Gastrocnemius medialis (tissue), 4 donors: Measurements from ENCODE around the gene GALNT14. TPM values are rescaled to one million over a fixed set of nuclear protein-coding genes. Genes with fewer than 3 reads are reported as not detected.

Experiments used
- ATAC-seq, 2 donors: fragments of 150-250 bp; one replicate each; pipeline ENCODE4 v1.9.1; 2016
- DNase-seq, 2 donors: peaks; one replicate each; pipeline ENCODE4 v3.0.0-alpha.2; 2019
- H3K27ac ChIP-seq, 4 donors: fragments of 200-600 bp; sonication (generic); 1 replicate in 1 of 4; 2 replicates in 3 of 4; pipeline ENCODE4 v1.5.1; 2016 to 2018; ENCODE audit warnings: mild to moderate bottlenecking in 2 of 4, moderate library complexity in 1 of 4
- H3K27me3 ChIP-seq, 3 donors: fragments of 200-600 bp; sonication (generic) in 2 of 3; 1 replicate in 1 of 3; 2 replicates in 2 of 3; pipeline versions ENCODE4 v1.5.1 to v1.6.0; 2016 to 2019; ENCODE audit warnings: mild to moderate bottlenecking in 1 of 3, moderate library complexity in 1 of 3
- H3K36me3 ChIP-seq, 2 donors: fragments of 200-600 bp; sonication (generic) in 1 of 2; one replicate each; pipeline ENCODE4 v1.5.1; 2017 to 2018
- H3K4me1 ChIP-seq, 2 donors: fragments of 200-600 bp; sonication (generic) in 1 of 2; one replicate each; pipeline ENCODE4 v1.5.1; 2016 to 2017; ENCODE audit warnings: mild to moderate bottlenecking in 2 of 2
- H3K4me3 ChIP-seq, 4 donors: fragments of 200-600 bp; sonication (generic) in 3 of 4; 1 replicate in 1 of 4; 2 replicates in 3 of 4; pipeline ENCODE4 v1.5.1; 2016 to 2019; ENCODE audit warnings: mild to moderate bottlenecking in 2 of 4
- H3K9me3 ChIP-seq, 3 donors: fragments of 200-600 bp; sonication (generic) in 2 of 3; 1 replicate in 1 of 3; 2 replicates in 2 of 3; pipeline ENCODE4 v1.5.1; 2016 to 2019
- POLR2A ChIP-seq, 2 donors: fragments of 450-650 bp; IDR thresholded peaks; one replicate each; pipeline ENCODE4 v1.6.1; 2017; ENCODE audit warnings: antibody characterized with exemption in 2 of 2, mild to moderate bottlenecking in 2 of 2, moderate library complexity in 2 of 2
- in situ Hi-C, 4 donors: fragments of 200-750 bp; cut with MboI; loops; one replicate each; pipeline versions ENCODE4 v1.15.0 to v1.8.0; 2017; ENCODE audit warnings: low sequenced_read_pairs in 4 of 4
- intact Hi-C: fragments of 100-400 bp; cut with DNase I; formaldehyde crosslinking; loops from one replicate; pipeline ENCODE4 v1.15.1; 2023; ENCODE audit warnings: low total_unique reads
- total RNA-seq, 4 donors: library from RNA; depleted of rRNA; stranded (reverse); fragments of >200 nt; gene quantifications; one replicate each; pipeline versions ENCODE4 v1.1.0 to v1.2.3, GENCODE V29; 2016
- TF ChIP-seq, protein P1 (sequence below), 5 experiments: fragments of 450-650 bp in 3 of 5; fragments of 200-600 bp in 2 of 5; sonication (generic) in 2 of 5; IDR thresholded peaks in 4 of 5; conservative IDR thresholded peaks in 1 of 5; 1 replicate in 4 of 5; 2 replicates in 1 of 5; pipeline ENCODE4 v1.5.1; 2016 to 2019; ENCODE audit warnings: antibody characterized with exemption in 5 of 5, mild to moderate bottlenecking in 3 of 5, moderate library complexity in 3 of 5

Gene GALNT14
- total RNA-seq, 4 donors from 2014 or later = 0.16 TPM; not detected in 3

DNA sequence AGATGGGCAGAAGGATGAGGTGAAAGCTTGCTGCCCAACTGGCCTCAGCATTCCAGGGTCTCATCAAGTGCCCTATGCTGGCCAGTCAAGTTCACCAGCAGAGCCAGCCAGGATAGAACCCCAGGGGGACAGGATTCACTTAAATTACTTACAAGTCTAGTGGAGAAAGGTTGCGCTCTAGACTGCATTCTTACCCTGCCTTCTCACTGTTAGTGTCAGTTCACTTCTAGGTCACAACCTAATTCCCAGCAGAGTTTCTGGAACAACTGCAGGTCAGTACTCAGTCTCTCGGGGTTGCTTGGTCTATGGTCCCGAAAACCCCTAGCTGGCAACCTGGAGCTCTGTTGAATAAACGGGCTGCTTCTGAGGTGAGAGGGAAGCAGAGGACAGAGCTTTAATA is 32.9 kb upstream of the GALNT14 start:
- TF ChIP-seq POLR2A (IDR thresholded peaks at IDR 0.05) = no peak
- TF ChIP-seq, protein P1, sequence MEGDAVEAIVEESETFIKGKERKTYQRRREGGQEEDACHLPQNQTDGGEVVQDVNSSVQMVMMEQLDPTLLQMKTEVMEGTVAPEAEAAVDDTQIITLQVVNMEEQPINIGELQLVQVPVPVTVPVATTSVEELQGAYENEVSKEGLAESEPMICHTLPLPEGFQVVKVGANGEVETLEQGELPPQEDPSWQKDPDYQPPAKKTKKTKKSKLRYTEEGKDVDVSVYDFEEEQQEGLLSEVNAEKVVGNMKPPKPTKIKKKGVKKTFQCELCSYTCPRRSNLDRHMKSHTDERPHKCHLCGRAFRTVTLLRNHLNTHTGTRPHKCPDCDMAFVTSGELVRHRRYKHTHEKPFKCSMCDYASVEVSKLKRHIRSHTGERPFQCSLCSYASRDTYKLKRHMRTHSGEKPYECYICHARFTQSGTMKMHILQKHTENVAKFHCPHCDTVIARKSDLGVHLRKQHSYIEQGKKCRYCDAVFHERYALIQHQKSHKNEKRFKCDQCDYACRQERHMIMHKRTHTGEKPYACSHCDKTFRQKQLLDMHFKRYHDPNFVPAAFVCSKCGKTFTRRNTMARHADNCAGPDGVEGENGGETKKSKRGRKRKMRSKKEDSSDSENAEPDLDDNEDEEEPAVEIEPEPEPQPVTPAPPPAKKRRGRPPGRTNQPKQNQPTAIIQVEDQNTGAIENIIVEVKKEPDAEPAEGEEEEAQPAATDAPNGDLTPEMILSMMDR (IDR thresholded peaks at IDR 0.05 in 4 of 5, conservative IDR thresholded peaks at IDR 0.05 in 1 of 5) = no peak

DNA sequence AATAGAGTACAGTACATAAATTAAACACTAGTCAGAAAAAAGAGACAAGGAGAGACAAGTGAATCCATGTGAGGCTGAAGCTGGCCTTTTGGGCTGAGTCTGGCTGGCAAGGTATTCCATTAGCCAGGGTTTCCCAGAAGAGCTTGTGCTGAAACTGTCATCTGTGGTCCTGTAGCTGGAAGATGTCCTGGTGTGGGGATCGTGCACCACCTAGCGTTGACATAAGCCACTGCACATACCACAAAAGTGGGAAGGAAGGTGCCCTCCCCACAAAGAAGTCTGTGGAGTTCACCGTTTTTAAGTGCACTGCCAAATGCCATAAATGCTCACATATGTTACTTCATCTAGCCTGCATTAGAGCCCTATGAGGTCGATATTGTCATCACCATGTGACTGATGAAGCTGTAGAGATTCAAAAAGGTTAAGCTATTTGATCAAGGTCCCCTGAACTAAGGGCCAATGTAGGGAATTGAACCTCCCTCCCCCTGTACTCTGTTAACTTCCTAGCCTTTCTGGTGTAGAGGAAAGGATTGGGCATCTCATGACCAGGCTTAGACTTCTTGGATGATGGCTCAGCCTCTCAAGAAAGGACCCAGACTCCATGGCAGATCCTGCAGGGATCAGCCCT is 31.9 kb upstream of the GALNT14 start:
- peak; percentile 26 to 46 for DNase-seq
- intact Hi-C loops = loop anchor here (1.0 to 5.0 kb wide), 2 partner anchors 162 to 456 kb away; no protein-coding TSS in a partner anchor
- in situ Hi-C loops = loop anchor here (5.0 to 25.0 kb wide), 3 partner anchors 453 to 958 kb away; no protein-coding TSS in a partner anchor

More for the DNA sequence above, 32.9 kb upstream of the GALNT14 start:
- Histone ChIP-seq H3K4me1 (no peaks in the 10 kb centered on the region), H3K36me3 (no peaks in the 10 kb centered on the region), H3K4me3 (no peak overlapping the region), H3K27me3 (no peaks in the 10 kb centered on the region), H3K9me3 (no peaks in the 10 kb centered on the region), H3K27ac (no peak overlapping the region)
- DNase-seq (no peak), ATAC-seq (no peak)
- intact Hi-C loops (loop anchor here (5.0 kb wide), 1 partner anchor 161 kb away; no protein-coding TSS in a partner anchor), in situ Hi-C loops (loop anchor here (5.0 to 25.0 kb wide), 3 partner anchors 454 to 959 kb away; no protein-coding TSS in a partner anchor)

DNA sequence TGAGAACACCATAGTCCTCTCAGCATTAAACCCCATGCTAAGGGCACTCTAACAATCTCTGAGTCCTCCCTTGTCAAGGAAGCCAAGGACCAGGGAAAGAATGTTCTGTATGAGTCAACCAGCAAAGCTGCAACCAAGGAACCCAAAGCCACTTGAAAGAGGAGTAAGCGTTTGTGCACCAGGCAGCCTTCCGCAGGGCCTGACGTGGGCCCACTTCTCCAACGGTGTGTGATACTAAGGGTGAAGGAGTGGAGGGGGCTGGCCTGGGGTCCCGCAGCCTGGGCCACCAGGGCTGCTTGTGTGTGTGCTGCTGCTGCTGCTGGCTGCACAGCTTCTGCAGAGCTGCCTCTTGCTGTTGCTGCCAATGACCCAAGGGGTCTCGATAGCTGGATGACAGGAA is 30.1 kb upstream of the GALNT14 start:
- DNase-seq = no peak
- TF ChIP-seq, protein P1 (IDR thresholded peaks at IDR 0.05 in 4 of 5, conservative IDR thresholded peaks at IDR 0.05 in 1 of 5) = no peak
- no peak for TF ChIP-seq POLR2A (IDR thresholded peaks at IDR 0.05)
- Histone ChIP-seq H3K36me3 (no peaks in the 10 kb centered on the region), H3K27me3 (no peaks in the 10 kb centered on the region), H3K4me1 (no peaks in the 10 kb centered on the region), H3K4me3 (no peak overlapping the region), H3K27ac (no peak overlapping the region), H3K9me3 (no peaks in the 10 kb centered on the region)
- no peak for ATAC-seq
- in situ Hi-C loops = loop anchor here in 1 of 4 donors (10.0 to 25.0 kb wide), 2 partner anchors 443 to 956 kb away; no protein-coding TSS in a partner anchor
- intact Hi-C loops = no loop called here

More for the DNA sequence above, 31.9 kb upstream of the GALNT14 start:
- H3K9me3 ChIP-seq = no peaks in the 10 kb centered on the region
- H3K27ac ChIP-seq = no peak overlapping the region
- H3K36me3 ChIP-seq = no peaks in the 10 kb centered on the region
- no peak overlapping the region for H3K4me3 ChIP-seq
- H3K4me1 ChIP-seq = no peaks in the 10 kb centered on the region
- TF ChIP-seq, protein P1 (IDR thresholded peaks at IDR 0.05 in 4 of 5, conservative IDR thresholded peaks at IDR 0.05 in 1 of 5) = peak; percentile 59 to 85 (median 79)
- TF ChIP-seq POLR2A (IDR thresholded peaks at IDR 0.05) = no peak
- no peaks in the 10 kb centered on the region for H3K27me3 ChIP-seq
- peak; percentile 82 to 83 for ATAC-seq

DNA sequence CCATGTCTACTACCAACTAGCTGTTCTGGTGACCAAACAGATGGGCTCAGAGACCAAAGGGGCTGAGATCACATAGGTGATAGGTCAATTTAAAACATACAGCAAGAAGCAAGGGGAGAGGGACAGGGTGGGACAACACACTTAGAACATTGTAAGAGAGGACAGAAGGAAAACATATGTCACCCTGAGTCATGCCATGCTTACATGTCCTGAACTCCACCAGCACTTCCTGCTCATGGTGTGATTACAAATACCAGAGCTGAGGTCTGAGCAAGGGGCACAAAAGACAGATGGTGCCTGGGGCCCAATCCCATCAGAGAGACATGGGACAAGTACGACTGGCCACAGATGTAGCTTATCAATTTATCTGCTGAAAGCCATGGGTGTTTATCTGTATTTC is 28.7 kb upstream of the GALNT14 start:
- TF ChIP-seq, protein P1 (IDR thresholded peaks at IDR 0.05 in 4 of 5, conservative IDR thresholded peaks at IDR 0.05 in 1 of 5) = no peak
- in situ Hi-C loops (loop anchor here in 1 of 4 donors (10.0 to 25.0 kb wide), 2 partner anchors 442 to 955 kb away; no protein-coding TSS in a partner anchor), intact Hi-C loops (no loop called here)
- DNase-seq = no peak
- Histone ChIP-seq H3K4me1 (no peaks in the 10 kb centered on the region), H3K27ac (no peak overlapping the region), H3K27me3 (no peaks in the 10 kb centered on the region), H3K36me3 (no peaks in the 10 kb centered on the region), H3K4me3 (no peak overlapping the region), H3K9me3 (no peaks in the 10 kb centered on the region)
- ATAC-seq = no peak
